AG20443 (cell line): ENCODE results near the gene ACYP2.

Experiments used
- DNase-seq: peaks from one replicate; pipeline ENCODE4 v3.0.0; 2012; ENCODE audit warnings: low spot score, mixed read lengths

The ACYP2 gene

DNA sequence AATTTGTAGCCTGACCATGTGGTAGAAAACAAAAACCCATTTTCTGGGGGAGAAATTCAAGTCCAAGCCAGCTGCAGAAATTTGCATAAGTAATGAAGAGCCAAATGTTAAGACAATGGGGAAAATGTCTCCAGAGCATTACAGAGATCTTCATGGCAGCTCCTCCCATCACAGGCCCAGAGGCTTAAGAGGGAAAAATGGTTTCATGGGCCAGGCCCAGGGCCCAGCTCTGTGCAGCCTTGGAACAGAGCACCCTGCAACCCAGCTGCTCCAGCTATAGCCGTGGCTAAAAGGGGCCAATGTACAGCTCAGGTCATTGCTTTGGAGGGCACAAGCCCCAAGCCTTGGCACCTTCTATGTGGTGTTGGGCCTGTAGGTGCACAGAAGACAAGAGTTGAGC lies 209.7 kb downstream of the ACYP2 start:
- DNase-seq: no peak

DNA sequence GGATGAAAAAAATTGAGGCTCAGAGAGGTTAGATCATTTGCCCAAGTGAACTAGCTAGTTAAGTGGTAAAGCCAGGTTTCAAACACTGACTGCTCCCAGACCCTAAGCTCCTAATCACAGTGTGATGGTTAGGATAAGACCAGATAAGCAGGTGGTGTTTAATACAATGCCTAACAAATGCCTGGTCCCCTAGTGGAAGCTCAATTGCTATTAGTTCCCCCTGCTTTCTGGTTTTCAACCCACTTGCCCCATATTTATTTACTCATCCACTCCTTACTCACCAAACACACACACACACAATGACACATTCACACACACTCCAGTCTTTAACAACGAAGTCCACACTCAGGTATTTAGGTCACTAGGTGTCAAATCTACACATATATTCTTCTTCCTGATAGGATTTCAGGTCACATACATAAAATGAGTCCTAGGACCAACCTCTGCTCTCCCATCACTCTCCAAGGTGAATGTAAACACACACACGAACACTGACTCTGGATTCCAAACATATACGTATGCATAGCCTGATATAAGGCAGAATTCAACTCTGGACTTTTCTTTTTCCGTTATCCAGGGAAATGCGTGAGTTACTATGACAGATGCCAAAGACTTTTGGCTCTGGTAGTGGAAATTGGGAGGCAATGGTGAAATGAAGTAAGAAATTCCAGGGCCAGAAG lies 214.2 kb downstream of the ACYP2 start:
- DNase-seq: no peak

DNA sequence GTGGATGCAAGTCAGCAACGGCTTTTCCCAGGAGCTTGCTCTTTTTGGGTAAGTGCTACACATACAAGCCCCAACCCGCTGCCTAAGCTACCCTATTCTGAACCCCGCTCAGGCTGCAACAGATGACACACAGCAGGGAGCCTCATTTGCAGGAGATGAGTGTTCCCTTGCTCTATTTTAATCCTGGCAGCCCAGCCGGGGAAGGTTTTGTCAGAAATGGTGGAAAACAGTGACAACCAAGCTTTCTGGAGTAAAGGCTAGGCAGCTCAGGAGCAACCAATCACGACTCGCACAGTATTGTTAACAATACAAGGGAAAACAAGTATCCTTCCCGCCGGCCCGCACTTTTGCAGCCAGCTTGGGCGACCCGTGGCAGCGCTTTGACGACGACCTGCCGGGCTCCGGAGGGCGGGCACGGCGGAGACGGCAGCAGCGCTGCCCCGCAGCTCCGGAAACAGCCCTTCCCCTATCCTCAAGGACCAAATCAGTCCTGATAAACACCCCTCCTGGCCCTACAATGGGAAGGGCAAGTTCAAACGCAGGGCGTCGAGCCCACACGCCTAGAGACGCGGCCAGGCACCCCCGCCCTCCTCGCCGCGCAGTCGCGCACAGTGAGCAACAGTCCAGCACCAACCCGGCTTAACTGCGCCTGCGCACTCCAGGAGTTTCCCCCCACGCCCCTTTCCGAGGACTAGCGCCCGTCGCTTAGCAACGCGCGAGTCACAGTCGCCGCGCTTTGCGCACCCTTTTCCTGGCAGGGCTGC lies 214.9 kb downstream of the ACYP2 start:
- peak; percentile 100 for DNase-seq

DNA sequence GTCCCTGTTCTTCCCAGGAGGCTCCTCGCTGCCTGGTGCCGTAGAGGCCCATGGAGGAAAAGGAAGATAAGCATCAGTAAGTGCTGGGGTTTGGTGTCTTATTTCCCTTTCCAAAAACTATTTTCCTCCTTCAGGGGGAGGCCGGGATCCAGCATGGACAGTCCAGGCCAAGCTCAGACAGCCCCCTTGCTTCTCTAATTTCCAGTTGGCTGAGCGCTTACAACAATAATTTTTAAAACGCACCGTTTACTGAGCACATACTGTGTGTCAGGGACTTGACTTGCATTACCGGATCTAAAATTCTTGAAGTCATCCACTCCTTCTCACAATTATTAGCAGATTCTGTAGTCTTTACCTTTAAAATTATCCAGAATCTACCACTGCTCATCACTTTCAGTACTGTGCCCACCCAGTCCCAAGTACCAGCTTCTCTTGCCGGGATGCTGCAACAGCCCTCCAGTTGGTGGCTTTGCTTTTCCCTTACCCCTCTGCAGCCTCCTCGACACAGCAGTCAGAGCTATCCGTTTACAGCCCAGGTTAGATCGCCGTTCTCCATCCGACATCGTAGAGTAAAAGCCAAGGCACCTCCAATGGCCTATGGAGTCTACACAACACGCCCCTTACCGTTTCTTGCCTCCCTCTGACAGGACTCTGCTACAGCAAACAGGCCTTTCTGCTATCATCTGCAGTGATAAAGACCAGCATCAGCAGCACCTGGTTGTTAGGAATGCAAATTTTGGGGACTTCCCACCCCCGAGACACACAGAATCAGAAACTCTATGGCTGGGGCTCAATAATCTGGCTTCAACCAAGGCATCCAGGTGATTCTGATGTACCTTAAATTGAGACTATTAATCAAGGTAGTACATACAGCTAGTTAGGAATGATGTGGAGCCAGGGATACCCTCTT lies 215.8 kb downstream of the ACYP2 start:
- DNase-seq: no peak

DNA sequence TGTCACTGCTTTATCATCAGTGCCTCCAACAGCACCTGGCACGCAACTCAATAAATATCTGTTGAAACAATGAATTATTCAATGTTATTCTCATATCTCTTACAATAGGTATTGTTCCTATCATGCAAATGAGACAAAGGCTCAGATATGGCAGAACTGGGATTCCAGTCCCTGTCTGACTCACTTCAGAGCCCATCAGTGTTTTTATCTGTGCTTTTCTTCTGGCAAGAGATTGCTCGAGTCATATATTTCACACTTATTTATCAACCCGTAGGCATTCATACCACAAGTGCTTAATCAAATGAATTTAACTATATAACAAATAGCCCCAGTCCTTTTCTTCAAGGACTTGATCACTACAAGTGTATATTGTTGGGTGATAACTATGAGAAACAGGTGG lies 217.0 kb downstream of the ACYP2 start:
- DNase-seq: no peak

DNA sequence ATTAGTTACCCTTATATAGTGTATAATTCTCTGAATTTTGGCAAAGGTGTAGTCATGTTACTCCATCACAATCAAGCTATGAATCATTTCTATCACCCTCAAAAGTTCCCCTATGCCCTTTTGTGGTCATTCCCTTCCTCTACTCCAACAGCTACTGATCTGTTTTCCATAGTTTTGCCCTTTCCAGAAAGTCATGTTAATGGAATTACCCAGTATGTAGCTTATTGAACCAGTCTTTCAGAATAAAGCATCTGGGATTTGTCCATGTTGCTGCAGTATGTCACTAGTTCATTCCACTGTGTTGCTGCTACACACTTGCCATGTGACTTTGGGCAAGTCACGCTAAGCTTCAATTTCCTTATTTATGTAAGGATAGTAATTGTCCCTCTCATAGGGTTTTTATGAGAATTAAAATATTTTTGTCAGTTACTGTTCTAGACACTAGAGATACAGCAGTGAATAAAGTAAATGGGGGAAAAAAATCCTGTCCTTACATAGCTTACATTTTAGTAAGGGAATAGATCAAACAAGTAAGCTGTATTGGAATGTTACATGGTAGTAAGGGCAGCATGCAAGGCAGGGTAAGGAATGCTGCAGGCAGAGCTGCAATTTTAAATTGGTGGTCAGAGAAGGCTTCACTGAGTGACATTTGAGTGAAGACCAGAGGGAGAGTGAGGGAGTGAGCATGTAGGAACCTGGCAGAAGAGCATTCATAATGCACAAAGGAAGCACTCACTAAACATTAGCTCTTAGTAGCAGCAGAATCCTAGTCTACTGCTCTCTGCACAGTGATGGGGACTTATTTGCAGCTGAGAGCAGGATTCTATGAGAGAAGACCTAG lies 220.9 kb downstream of the ACYP2 start:
- peak; percentile 53 for DNase-seq

DNA sequence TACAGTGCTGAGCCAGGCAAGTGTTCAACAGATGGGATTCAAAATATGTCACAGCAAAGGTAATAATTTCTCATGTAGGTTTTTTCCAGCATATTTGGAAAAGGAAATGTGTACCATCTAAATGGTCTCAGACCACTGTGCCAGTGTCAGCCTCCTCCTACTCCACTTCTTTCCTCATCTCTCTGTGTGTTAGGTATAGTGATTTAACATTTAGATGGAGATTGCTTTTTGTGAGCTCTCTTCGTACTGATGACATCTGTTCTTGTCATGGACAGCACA lies 221.5 kb downstream of the ACYP2 start:
- no peak for DNase-seq

DNA sequence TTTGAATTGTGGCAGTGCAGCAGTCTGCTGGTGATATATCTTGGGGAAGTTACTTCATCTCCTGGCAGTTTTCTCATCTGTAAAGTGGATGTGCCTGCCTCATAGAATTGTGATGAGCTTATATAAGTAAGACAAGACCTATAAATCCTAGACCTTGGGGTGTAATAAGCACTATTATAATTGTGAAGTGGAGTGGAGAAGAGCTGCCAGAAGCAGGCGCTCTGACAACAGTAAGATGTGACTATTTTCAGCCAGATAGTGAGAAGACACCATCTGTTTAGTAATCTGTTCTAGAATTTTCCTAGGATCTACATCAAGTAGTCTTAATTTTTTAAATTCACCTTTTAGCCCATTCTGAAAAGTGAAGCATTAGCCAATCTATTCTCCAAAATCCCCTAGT lies 226.2 kb downstream of the ACYP2 start:
- no peak for DNase-seq

DNA sequence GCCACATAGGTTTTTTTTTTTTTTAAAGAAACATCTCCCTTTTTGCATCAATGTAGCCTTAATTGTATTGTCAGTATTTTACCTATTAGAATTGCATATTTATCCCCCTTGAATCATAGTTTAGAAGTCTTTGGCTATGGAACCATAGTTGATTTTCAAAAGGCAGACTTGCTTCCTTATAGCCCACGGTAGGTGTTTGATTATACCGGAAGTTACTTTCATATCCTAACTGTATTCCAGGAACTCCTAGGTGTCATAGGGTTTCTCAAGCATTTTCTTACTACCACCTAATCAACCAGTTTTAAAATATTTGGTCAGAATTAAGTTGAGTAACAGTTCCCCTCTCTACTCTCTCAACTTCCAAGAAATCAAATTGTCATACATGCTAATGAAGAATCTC lies 227.2 kb downstream of the ACYP2 start:
- DNase-seq: no peak

DNA sequence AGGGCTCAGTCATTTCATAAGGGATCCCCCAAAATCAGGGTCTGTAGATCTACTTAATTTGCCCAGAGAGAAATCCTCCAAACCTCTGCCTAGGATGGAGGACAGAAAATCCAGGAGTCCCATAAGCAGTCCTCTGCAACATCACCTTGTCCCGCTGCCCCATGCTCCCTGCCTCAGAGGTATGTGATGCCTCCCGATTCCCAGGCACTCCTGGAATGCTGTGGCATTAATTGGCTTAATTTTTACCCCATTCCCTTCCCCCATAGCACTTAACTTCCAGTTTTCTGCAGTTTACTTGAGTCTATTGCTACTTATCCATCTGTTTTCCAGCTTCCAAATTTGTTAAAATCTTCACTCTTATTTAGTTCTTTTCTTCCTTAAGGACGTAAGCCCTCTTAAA lies 232.2 kb downstream of the ACYP2 start:
- DNase-seq: no peak

DNA sequence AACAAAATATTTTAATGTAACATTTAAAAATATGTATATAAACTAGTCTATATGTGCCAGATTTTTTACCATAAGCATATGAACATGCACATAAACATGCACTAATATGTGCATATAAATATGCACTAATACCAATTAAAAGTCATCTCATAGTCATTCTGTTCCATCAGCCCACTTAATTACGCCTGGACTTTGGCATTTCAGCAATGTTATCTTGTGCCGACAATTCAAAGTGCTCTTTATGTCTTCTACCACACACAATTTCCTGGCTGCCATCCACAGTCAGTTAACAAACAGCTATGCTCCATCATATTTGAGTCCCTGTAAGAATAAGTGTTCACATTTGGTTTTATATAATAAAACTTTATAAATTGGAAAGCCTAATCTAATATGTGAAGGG lies 233.2 kb downstream of the ACYP2 start:
- DNase-seq: no peak

DNA sequence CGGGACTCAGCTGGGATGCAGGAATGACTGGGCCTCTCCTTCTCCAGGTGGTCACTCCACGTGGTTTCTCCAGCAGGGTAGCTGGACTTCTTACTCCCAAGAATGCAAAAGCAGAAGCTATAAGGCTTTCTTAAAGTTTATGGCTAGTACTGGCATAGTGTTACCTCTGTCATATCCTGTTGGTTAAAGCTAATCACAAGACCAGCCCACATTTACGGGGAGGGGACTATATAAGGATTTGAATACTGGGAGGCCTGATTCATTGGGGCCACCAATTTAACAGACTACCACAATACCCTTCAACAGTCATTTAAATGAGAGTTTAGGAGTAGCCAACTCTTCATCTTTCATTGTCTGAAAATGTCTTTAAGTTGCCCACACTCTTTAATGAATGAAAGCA lies 235.0 kb downstream of the ACYP2 start:
- DNase-seq: no peak

DNA sequence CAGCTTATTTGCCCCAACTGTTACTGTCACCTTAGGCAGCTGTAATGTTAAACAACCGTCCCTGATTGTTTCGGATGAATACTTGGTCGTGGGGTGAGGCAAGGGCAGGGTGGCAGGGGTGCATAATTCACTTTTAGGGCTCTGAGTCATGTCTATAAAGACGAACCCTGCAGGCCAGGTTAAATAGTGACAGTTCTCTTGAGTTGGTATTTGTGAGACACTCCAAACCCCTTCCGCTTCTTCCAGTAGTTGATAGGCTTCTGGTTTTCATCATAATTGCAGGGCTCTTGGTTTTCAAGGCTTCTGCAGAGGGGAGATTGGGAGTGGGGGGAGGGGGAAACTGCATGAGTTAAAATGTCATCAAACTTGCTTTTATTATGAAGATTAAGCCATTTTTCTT lies 237.8 kb downstream of the ACYP2 start:
- DNase-seq: no peak
